Parathyroid adenoma (tissue), 2 donors: Measurements from ENCODE around the gene KNDC1.

Experiments
- H2AFZ ChIP-seq: fragments of 300-600 bp; sonication (generic); one replicate; pipeline ENCODE4 v1.7.0; 2017; ENCODE audit warnings: antibody characterized with exemption, mild to moderate bottlenecking
- H3K27ac ChIP-seq: fragments of 300-600 bp; sonication (generic); one replicate; pipeline ENCODE4 v1.7.0; 2017
- H3K27me3 ChIP-seq: fragments of 300-600 bp; sonication (generic); one replicate; pipeline ENCODE4 v1.7.0; 2017; ENCODE audit warnings: low read length; ENCODE audit not compliant: control insufficient read depth, insufficient read depth
- H3K36me3 ChIP-seq: fragments of 300-600 bp; sonication (generic); one replicate; pipeline ENCODE4 v1.7.0; 2017; ENCODE audit warnings: low read length; ENCODE audit not compliant: control insufficient read depth, insufficient read depth
- H3K4me1 ChIP-seq: fragments of 300-600 bp; sonication (generic); one replicate; pipeline ENCODE4 v1.7.0; 2017; ENCODE audit warnings: control low read depth
- H3K4me2 ChIP-seq: fragments of 300-600 bp; sonication (generic); one replicate; pipeline ENCODE4 v1.7.0; 2017; ENCODE audit warnings: low read length
- H3K4me3 ChIP-seq: fragments of 300-600 bp; sonication (generic); one replicate; pipeline ENCODE4 v1.7.0; 2017; ENCODE audit warnings: low read depth, low read length
- H3K79me2 ChIP-seq: fragments of 300-600 bp; sonication (generic); one replicate; pipeline ENCODE4 v1.7.0; 2017; ENCODE audit warnings: control low read depth
- H3K9ac ChIP-seq: fragments of 300-600 bp; sonication (generic); one replicate; pipeline ENCODE4 v1.7.0; 2017; ENCODE audit warnings: mild to moderate bottlenecking
- H3K9me3 ChIP-seq: fragments of 300-600 bp; sonication (generic); one replicate; pipeline ENCODE4 v1.7.0; 2017; ENCODE audit warnings: low read length; ENCODE audit not compliant: control insufficient read depth
- TF ChIP-seq, protein P1 (sequence below): fragments of 300-600 bp; sonication (generic); IDR thresholded peaks from one replicate; pipeline ENCODE4 v1.7.0; 2017; ENCODE audit warnings: antibody characterized with exemption, mild to moderate bottlenecking
- donor health status: primary hyperparathyroidism.

KNDC1 gene

DNA sequence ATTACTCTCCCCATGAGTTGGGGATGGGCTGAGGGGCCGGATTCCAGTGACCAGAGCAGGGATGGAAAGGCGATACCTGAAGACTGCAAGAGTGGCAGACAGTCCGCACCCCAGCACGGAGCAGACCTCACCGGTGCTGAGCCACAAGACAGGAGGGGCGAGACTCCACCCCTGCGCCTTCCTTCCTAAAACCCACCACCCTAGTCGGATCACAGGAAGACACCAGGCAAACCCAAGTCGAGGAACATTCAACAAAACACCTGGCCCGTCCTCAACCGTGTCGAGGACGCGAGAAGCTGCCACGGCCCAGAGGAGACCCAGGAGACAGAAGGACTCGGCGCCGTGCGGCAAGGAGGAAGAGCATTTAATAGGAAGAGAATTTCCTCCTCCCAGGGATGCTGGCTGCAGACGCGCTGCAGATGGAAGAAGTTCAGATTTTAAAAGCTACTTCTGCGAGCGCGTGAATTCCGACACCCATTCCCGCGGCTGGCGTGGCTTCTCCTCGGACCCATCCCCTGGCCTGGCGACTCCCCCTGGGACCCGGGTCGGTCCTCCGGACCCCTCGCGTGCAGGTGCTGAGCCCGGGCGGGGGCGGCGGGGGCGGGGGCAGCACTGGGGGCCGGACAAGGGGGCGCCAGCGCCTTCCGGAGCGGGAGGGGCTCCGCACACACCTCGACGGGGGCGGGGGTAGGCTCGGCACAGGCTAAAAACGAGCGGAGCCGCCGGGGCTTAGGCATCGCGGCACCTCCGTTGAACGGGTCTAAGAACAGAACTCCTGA lies 69.4 kb downstream of the KNDC1 start:
- no peaks in the 10 kb centered on the region for H3K4me1 ChIP-seq
- no peaks in the 10 kb centered on the region for H3K27me3 ChIP-seq

DNA sequence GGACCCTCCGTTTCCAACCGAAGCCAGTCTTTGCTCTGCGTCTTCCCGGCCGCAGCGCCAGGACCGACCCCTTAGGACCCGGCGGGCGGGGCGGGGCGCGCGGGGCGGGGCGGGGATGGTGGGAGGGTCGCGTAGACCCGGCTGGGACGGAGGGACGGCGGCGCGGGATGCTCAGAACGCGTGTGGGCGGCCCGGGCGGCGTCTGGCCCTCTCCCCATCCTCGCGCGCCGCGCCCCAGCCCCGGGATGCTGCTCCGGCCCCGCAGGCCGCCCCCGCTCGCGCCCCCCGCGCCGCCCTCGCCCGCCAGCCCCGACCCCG lies 70.0 kb downstream of the KNDC1 start, which contains the start of gene UTF1:
Gene UTF1, plus strand, starts transcription at position 174 of the 318 bp plus-strand sequence. Its CDS starts 72 bp downstream, at position 246.
- Histone ChIP-seq H3K9ac (no peak within 1 kb of the TSS), H3K27ac (no peak within 1 kb of the TSS), H3K4me1 (no peaks in the 10 kb centered on the region), H3K79me2 (no peaks in the 10 kb centered on the region), H3K36me3 (no peaks in the 10 kb centered on the region), H2AFZ (no peak within 1 kb of the TSS), H3K4me3 (no peak within 1 kb of the TSS), H3K4me2 (no peak within 1 kb of the TSS), H3K9me3 (no peaks in the 10 kb centered on the region), H3K27me3 (no peaks in the 10 kb centered on the region)
- TF ChIP-seq, protein P1, sequence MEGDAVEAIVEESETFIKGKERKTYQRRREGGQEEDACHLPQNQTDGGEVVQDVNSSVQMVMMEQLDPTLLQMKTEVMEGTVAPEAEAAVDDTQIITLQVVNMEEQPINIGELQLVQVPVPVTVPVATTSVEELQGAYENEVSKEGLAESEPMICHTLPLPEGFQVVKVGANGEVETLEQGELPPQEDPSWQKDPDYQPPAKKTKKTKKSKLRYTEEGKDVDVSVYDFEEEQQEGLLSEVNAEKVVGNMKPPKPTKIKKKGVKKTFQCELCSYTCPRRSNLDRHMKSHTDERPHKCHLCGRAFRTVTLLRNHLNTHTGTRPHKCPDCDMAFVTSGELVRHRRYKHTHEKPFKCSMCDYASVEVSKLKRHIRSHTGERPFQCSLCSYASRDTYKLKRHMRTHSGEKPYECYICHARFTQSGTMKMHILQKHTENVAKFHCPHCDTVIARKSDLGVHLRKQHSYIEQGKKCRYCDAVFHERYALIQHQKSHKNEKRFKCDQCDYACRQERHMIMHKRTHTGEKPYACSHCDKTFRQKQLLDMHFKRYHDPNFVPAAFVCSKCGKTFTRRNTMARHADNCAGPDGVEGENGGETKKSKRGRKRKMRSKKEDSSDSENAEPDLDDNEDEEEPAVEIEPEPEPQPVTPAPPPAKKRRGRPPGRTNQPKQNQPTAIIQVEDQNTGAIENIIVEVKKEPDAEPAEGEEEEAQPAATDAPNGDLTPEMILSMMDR: no peak

More for the DNA sequence above, 69.4 kb downstream of the KNDC1 start:
- no peak overlapping the region for H3K27ac ChIP-seq
- TF ChIP-seq, protein P1: no peak
- no peaks in the 10 kb centered on the region for H3K36me3 ChIP-seq
- H3K9ac ChIP-seq: no peak overlapping the region
- no peak overlapping the region for H2AFZ ChIP-seq
- H3K79me2 ChIP-seq: no peaks in the 10 kb centered on the region
- H3K9me3 ChIP-seq: no peaks in the 10 kb centered on the region
- no peak overlapping the region for H3K4me3 ChIP-seq
- no peak overlapping the region for H3K4me2 ChIP-seq

DNA sequence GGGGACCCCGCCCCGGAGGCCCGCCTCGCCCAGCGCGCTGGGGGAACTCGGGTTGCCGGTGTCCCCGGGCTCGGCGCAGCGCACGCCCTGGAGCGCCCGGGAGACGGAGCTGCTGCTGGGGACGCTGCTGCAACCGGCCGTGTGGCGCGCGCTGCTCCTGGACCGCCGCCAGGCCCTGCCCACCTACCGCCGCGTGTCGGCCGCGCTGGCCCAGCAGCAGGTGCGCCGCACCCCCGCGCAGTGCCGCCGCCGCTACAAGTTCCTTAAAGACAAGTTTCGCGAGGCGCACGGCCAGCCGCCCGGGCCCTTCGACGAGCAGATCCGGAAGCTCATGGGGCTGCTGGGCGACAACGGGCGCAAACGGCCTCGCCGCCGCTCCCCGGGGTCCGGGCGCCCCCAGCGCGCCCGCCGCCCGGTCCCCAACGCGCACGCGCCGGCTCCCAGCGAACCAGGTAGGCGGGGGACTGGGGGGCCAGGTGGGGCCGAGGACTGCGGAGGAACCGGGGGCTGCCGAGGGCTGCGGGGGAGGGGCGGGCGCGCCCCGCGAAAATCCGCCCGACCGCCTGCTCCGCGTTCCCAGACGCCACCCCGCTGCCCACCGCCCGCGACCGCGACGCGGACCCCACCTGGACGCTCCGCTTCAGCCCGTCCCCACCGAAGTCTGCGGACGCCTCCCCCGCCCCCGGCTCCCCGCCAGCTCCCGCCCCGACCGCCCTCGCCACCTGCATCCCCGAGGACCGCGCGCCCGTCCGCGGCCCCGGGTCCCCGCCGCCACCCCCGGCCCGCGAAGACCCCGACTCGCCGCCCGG lies 70.6 kb downstream of the KNDC1 start:
- no peaks in the 10 kb centered on the region for H3K9me3 ChIP-seq
- no peak overlapping the region for H3K4me3 ChIP-seq
- no peak overlapping the region for H3K4me2 ChIP-seq
- TF ChIP-seq, protein P1: no peak
- no peaks in the 10 kb centered on the region for H3K27me3 ChIP-seq
- no peak overlapping the region for H3K27ac ChIP-seq
- H3K79me2 ChIP-seq: no peaks in the 10 kb centered on the region
- no peak overlapping the region for H2AFZ ChIP-seq
- H3K4me1 ChIP-seq: no peaks in the 10 kb centered on the region
- H3K36me3 ChIP-seq: no peaks in the 10 kb centered on the region
- no peak overlapping the region for H3K9ac ChIP-seq

DNA sequence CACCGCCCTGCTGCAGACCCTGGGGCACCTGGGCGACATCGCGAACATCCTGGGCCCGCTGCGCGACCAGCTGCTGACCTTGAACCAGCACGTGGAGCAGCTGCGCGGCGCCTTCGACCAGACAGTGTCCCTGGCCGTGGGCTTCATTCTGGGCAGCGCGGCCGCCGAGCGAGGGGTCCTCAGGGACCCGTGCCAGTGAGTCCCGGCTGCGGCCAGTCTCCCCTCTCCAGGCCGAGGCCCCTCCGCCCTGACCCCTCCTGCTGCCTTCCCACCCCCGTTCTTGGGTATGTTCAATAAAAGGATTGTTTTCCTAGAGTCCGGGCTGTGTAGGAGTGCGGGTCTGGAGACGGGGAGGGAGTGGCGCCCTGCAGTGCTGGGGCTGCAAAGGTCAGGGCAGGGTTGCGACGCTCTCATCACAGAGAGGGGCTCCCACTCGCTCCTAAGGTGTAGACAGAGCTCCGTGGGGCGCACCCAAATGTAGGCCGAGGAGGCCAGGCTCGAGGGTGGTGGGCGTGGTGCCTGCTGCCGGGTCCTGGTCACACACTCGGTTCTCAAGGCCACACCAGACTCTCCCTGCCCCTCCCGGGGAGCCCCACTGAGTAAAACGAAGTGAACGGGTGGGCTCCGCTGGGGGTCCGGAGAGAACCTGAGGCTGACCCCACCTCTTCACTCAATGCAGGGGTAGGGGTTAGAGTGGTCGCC lies 71.4 kb downstream of the KNDC1 start:
- Histone ChIP-seq H3K9me3 (no peaks in the 10 kb centered on the region), H3K4me2 (no peak overlapping the region), H2AFZ (no peak overlapping the region), H3K27me3 (no peaks in the 10 kb centered on the region), H3K36me3 (no peaks in the 10 kb centered on the region), H3K4me3 (no peak overlapping the region), H3K27ac (no peak overlapping the region), H3K9ac (no peak overlapping the region), H3K4me1 (no peaks in the 10 kb centered on the region), H3K79me2 (no peaks in the 10 kb centered on the region)
- TF ChIP-seq, protein P1: no peak
